GM18517 (cell line): Measurements from ENCODE around the gene IMMP2L.

Experiments used
- ATAC-seq: cut with Tn5 transposase; IDR thresholded peaks from one replicate; pipeline ENCODE4 v1.9.1; 2021; ENCODE audit warnings: mild to moderate bottlenecking, moderate library complexity; ENCODE audit not compliant: unreplicated experiment

IMMP2L gene

GRCh38 chr7:111010798-111011197 lies 551.5 kb downstream of the IMMP2L start:
- no peak for ATAC-seq

- no peak for ATAC-seq
These were observed 552.7 kb downstream of the IMMP2L start for GRCh38 chr7:111009526-111010040.

GRCh38 chr7:111006691-111007090 lies 555.6 kb downstream of the IMMP2L start:
- no peak for ATAC-seq

- ATAC-seq = no peak
These were observed 556.3 kb downstream of the IMMP2L start for GRCh38 chr7:111006040-111006439.

GRCh38 chr7:111005445-111005844 lies 556.8 kb downstream of the IMMP2L start:
- ATAC-seq = no peak

GRCh38 chr7:111004310-111004901 lies 557.9 kb downstream of the IMMP2L start:
- no peak for ATAC-seq

GRCh38 chr7:111003883-111004282 lies 558.4 kb downstream of the IMMP2L start:
- ATAC-seq = no peak

- ATAC-seq = no peak
These were observed 568.0 kb downstream of the IMMP2L start for GRCh38 chr7:110994028-110994967.

- no peak for ATAC-seq
These were observed 573.3 kb downstream of the IMMP2L start for GRCh38 chr7:110988890-110989501.

GRCh38 chr7:110988348-110988747 lies 573.9 kb downstream of the IMMP2L start:
- no peak for ATAC-seq

- ATAC-seq = no peak
These were observed 575.1 kb downstream of the IMMP2L start for GRCh38 chr7:110987127-110987693.

GRCh38 chr7:110983822-110984456 lies 578.4 kb downstream of the IMMP2L start:
- no peak for ATAC-seq

GRCh38 chr7:110977127-110977737 lies 585.1 kb downstream of the IMMP2L start:
- ATAC-seq = no peak

- no peak for ATAC-seq
These were observed 586.8 kb downstream of the IMMP2L start for GRCh38 chr7:110975486-110975885.

- no peak for ATAC-seq
These were observed 587.9 kb downstream of the IMMP2L start for GRCh38 chr7:110974441-110974840.

GRCh38 chr7:110973196-110973990 lies 588.9 kb downstream of the IMMP2L start:
- ATAC-seq = no peak

- ATAC-seq = no peak
These were observed 597.5 kb downstream of the IMMP2L start for GRCh38 chr7:110964775-110965174.

GRCh38 chr7:110962826-110963225 lies 599.5 kb downstream of the IMMP2L start:
- no peak for ATAC-seq

- no peak for ATAC-seq
These were observed 599.9 kb downstream of the IMMP2L start for GRCh38 chr7:110962374-110962773.

GRCh38 chr7:110960811-110961210 lies 601.5 kb downstream of the IMMP2L start:
- ATAC-seq = no peak
